Fibroblast of skin of back (primary cell): ENCODE results near the gene EVL.

Experiments
- DNase-seq: peaks from one replicate; pipeline ENCODE4 v3.0.0-alpha.2; 2013

Gene EVL

GRCh38 chr14:100067971-100068959 lies 3.0 kb downstream of the EVL start:
- DNase-seq = peak; percentile 38

GRCh38 chr14:100069161-100069800 lies 4.1 kb downstream of the EVL start:
- DNase-seq = no peak

- no peak for DNase-seq
These were observed 5.1 kb downstream of the EVL start for GRCh38 chr14:100070310-100070709.

DNA sequence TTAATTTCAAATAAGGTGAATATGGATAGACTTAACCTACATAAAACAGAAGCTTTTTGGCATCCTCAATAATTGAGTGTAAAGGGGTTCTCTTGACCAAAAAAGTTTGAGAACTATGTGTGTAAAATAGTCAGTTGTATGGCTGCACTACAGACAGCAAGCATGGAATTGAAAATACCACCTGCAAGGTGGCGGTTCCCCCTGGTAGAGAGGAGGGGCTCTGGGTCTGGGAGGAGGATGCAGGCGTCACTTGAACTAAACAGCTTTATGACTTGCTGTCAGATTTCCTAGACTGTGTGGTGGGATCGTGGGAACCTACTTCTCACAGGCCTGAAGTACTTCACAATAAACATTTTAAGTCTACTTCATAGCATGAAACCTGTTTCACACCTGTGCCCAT lies 6.3 kb downstream of the EVL start:
- no peak for DNase-seq

DNA sequence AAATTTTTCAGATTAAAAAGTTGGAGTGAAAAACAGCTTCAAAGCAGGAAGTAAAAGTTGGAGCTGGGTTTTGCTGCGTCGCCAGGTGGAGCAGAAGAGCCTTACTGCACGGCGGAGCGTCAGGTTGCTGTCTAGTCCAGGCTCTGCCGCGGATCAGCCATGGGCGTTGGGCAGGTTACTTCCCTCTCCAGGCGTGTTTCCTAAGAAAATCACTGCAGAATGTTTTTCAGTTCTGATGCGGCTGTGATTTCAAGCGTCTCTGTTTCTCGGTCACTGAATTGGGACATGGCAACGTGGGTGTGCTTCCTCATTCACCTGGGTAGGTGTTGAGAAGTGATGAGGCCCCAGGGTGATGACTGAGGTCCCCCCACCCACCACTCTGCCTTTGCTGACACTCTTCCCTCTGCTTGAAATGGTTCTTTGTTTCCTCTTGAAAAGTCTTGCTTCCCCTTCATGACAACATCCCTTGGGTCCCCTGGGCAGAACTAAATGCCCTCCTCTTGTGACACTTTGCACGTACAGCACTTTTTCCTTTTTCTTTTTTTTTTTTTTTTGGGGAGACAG lies 7.6 kb downstream of the EVL start:
- DNase-seq = no peak

DNA sequence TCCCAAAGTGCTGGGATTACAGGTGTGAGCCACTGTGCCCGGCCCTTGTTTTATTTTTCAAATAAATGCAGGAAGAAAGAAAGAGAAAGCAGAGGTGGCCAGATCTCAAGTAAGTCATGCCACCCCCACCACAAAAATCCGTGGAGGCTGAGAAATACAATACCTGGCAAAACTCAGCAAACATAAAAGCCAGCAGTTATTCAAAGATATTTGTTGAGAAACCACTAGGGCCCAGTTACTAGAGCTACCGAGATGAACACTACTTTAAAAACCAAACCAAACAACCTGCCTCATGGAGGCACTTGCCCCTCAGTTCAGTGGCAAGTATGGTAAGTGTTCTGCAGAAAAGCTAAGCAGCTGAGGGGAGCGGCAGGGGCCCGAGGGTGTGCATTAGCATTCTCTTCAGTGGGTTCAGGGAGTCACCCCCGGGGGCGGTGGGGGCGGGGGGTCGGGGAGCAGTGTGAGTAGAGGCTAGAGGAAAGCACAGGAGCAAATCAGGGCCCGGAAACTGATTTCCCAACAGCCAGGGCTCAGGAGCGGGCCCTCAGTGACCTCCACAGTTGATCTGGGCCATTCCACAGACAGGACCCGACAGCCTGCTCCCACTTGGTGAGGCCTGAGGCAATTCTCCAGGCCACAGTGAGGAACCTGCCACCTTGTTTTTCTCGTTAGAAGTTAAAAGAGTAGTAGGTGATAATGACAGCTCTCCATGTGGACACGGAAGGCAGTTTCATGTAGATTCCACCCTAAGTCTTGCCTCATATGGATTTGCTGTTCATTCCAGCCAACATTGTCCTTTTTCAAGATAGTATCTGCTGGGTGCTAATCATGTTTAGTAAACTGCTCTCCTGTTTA lies 8.6 kb downstream of the EVL start:
- no peak for DNase-seq

- no peak for DNase-seq
These were observed 9.3 kb downstream of the EVL start for GRCh38 chr14:100074431-100075100.

DNA sequence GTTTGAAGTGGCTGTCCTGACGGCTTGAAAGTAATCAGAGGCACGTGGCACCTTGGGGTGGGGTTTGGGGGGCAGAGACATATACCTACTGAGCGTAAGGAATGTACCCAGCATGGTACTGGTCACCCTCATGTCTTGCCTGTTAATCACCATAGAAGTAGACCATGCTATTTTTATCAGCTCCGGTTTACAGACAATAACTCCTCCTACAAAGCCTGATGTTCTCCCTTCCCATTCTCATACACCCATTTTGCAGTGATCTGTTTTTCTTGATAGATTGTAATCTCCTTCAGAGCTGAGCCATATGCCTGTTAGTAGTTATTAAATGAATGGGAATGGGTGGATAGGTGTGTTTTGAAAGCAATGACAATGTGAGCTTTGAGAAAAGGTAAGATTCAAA lies 10.5 kb downstream of the EVL start:
- no peak for DNase-seq

DNA sequence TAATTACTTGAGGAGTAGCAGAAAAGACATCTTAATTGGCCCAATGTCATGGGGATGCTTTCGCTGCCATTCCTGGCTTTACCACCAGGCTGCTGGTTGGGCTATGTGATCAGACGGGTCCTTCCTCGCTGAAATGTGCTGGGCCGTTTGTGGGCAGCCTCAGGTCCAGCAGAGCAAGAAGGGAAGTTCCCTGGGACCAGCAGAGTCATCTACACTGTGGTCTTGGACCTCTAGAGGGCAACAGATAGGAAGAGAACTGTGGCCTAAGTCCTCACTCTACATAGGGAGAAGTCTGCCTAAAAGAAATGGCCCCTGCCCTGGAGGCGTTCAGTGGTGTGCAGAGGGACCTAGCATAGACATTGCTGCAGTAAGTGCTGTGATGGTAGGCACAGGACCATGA lies 10.9 kb downstream of the EVL start:
- peak; percentile 38 for DNase-seq

DNA sequence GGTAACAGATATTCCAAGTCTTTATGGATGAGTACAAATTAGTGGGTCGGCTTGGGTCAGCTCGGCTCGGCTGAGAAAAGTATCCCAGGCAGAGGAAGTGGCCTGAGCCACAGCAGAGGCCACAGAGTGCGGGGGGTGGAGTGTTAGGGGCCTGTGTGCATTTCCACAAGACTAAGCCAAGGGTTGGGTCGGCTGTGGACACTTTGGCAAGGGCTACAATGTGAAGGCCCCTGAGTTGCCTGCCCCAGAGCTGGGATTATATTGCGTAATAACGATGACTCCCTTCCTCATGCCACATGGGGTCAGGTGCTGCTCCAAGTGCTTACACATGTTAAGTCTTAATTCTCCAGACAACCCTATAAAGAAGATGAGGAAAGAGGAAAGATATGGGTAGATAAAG lies 11.4 kb downstream of the EVL start:
- no peak for DNase-seq

- no peak for DNase-seq
These were observed 12.2 kb downstream of the EVL start for GRCh38 chr14:100077441-100077840.

GRCh38 chr14:100078216-100078803 lies 13.1 kb downstream of the EVL start:
- no peak for DNase-seq

DNA sequence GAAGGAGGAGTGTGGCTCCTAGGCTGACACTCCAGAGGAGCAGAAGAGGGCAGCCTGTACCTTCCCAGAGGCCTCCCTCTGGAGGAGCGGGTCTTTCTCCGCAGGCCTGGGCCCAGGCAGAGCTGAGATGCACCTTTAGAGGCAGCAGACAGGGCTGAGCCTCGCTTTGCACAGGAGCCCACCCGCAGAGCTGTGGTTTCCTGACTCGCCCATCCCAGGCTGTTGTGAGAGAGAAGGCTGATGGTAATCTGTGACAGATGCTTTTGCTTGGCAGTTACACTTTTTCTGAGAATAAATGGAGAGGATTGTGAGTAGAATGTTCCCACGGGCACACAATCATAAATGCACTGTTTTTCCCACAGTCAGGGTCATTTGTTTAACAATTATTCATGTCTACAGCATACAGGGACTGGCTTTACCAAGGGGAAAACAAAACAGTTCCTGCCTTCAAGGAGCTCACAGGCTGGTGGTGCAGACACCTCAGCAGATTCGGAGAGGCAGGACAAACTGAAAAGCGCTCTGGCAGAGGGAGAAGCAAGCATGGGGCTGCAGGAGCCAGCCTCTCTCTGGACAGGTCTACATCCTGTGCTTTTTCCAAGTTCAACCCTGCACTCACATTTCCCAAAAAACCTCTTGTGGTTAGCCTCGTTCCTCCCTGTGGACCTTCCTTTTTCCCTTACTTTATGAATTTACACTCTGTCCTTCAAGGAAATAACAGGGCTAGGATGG lies 13.9 kb downstream of the EVL start:
- peak; percentile 88 for DNase-seq

DNA sequence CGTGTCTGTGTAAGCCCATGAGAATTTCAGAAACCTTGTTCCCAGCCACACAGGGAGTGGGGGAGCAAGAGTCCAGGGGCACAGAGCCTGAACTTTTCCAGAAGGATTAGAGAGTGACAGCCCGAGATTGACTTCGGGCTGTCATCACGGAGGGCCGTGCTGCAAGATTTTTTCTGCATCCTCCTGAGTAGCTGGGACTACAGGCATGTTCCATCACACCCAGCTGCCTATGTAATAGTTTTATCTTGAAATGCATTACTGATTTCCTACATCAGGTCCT lies 14.4 kb downstream of the EVL start:
- DNase-seq = peak; percentile 74

DNA sequence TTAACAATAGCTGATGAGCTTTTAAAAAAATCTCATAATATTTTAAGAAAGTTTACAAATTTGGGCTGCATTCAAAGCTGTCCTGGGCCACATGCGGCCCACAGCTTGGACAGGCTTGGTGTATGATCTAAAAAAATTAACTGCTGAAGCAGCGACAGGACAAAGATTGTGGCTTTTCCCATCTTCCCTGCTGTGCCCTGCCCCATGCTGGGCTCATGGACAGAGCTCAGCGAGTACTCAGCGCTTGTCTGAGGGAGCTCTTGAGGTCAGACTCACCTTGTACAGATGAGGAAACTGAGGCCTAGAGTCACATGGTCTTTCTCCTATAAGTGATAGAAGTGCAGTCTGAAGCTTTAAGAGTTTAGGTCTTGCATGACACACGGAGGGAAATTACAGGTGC lies 15.0 kb downstream of the EVL start:
- DNase-seq = no peak

DNA sequence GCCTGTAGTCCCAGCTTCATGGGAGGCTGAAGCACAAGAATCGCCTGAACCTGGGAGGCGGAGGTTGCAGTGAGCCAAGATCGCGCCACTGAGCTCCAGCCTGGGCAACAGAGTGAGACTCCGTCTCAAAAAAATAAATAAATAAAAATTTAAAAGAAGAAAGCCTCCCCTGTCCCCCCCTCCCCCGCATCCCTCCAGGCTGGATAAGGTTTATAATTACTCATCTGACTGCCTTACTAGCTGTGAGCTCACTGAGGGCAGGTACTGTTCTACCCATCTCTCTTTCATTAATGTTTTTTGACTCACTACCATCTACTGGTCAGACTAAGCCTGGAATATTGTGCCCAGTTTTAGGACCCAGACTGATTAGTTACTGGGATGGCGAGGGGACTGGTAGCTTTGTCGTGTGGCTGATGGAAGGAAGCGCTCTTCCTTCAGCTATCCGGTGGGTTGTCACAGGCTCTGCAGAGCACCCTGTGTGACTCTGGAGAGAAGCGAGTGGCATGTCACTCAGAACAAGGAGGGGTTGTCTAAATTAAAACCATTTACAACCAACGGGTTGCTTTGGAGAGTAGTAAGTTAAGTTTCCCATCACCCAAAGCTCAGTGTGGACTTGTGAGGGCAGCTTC lies 16.9 kb downstream of the EVL start:
- DNase-seq = no peak

DNA sequence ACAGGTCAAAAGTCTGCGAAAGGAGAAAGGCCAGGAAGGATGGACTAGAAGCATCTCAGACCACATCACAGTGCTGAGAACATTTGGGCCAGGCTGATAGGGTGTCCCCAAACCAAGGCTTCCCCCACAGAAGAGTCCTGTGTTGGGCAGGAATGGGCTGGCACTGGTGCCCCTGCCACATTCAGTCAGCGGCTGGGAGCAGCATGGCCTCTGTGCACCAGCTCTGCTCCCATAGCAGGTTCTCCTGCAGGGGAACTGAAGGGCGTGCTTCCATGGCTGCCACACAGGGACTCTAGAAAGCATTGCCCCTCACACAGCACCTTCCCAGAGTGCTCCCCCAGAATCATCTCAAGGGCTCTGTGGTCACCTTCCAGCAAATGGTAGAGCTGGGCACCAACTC lies 17.5 kb downstream of the EVL start:
- no peak for DNase-seq

GRCh38 chr14:100083706-100084105 lies 18.5 kb downstream of the EVL start:
- DNase-seq = peak; percentile 42

DNA sequence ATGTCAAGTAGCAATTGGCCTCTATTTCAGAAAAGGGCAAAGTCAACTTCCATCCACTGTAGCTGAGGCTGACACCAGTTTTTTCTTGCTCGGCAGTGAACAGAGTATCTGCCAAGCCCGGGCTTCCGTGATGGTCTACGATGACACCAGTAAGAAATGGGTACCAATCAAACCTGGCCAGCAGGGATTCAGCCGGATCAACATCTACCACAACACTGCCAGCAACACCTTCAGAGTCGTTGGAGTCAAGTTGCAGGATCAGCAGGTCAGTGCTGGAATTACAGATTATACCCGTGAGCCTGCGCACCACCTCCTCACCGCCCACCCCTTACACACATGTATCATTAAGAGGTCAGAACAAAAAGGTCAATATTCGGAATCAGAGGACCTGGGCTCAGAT lies 19.4 kb downstream of the EVL start:
- DNase-seq = no peak

- no peak for DNase-seq
These were observed 20.2 kb downstream of the EVL start for GRCh38 chr14:100085462-100085861.

- no peak for DNase-seq
These were observed 21.1 kb downstream of the EVL start for GRCh38 chr14:100086361-100086760.
